A673 (cell line): Measurements from ENCODE around the gene LHPP. TPM values are rescaled to one million over a fixed set of nuclear protein-coding genes. Genes with fewer than 3 reads are reported as not detected.

Source experiments
- BruUV-seq: library from RNA; stranded (reverse); fragments of 400-500 nt; replicated peaks from 2 replicates; lab custom pipeline; 2021; lab: Mats Ljungman, UMichigan
- CTCF ChIA-PET: fragments of 300-600 bp; sonication (Branson Sonifier 250); formaldehyde crosslinking; loops from one replicate; lab custom pipeline; 2022; ENCODE audit warnings: antibody characterized with exemption; lab: Charles Lee
- POLR2A ChIA-PET: fragments of 300-600 bp; sonication (Branson Sonifier 250); formaldehyde crosslinking; loops from one replicate; lab custom pipeline; 2022; ENCODE audit warnings: antibody characterized with exemption; ENCODE audit not compliant: low non-redundant PET; lab: Charles Lee
- DNase-seq: peaks from one replicate; pipeline ENCODE4 v3.0.0-alpha.2; 2015; ENCODE audit warnings: low spot score
- H3K27ac ChIP-seq: fragments of 200-600 bp; sonication (generic); 2 replicates; pipeline ENCODE4 v1.5.1; 2016; ENCODE audit warnings: mixed run types, low read depth, mild to moderate bottlenecking, mixed read lengths, antibody characterized with exemption, low read length; ENCODE audit not compliant: poor library complexity, severe bottlenecking
- H3K27me3 ChIP-seq: fragments of 200-600 bp; sonication (generic); replicated peaks from 2 replicates; pipeline ENCODE4 v1.6.1; 2017; ENCODE audit warnings: mixed run types, low read depth, mild to moderate bottlenecking, mixed read lengths, antibody characterized with exemption, low read length; ENCODE audit not compliant: insufficient read depth, poor library complexity
- H3K36me3 ChIP-seq: fragments of 200-600 bp; sonication (generic); 2 replicates; pipeline ENCODE4 v1.6.1; 2016; ENCODE audit warnings: mixed run types, mild to moderate bottlenecking, mixed read lengths, antibody characterized with exemption, low read length; ENCODE audit not compliant: insufficient read depth, poor library complexity, severe bottlenecking
- H3K4me1 ChIP-seq: fragments of 200-600 bp; sonication (generic); 2 replicates; pipeline ENCODE4 v1.6.1; 2017; ENCODE audit warnings: mixed run types, mild to moderate bottlenecking, mixed read lengths, antibody characterized with exemption, low read length; ENCODE audit not compliant: insufficient read depth, poor library complexity, severe bottlenecking
- H3K4me3 ChIP-seq: fragments of 200-600 bp; sonication (generic); 2 replicates; pipeline ENCODE4 v1.5.1; 2016; ENCODE audit warnings: low read depth, mixed run types, mild to moderate bottlenecking, mixed read lengths, low read length; ENCODE audit not compliant: poor library complexity, severe bottlenecking
- H3K9me3 ChIP-seq: fragments of 200-600 bp; sonication (generic); 2 replicates; pipeline ENCODE4 v1.6.1; 2016; ENCODE audit warnings: mixed run types, low read depth, mild to moderate bottlenecking, mixed read lengths, antibody characterized with exemption, low read length; ENCODE audit not compliant: poor library complexity, severe bottlenecking
- CTCF ChIP-seq: fragments of 300-800, 200-600 bp; sonication (generic); conservative IDR thresholded peaks from 2 replicates; pipeline ENCODE4 v1.5.1; 2017; ENCODE audit warnings: low read depth, mild to moderate bottlenecking, antibody characterized with exemption, low read length, moderate library complexity, mixed read lengths
- EZH2 ChIP-seq: fragments of 200-600 bp; sonication (generic); IDR thresholded peaks from 2 replicates; pipeline ENCODE4 v1.6.1; 2017; ENCODE audit warnings: borderline replicate concordance, low read depth, mild to moderate bottlenecking, mixed read lengths, antibody characterized with exemption, low read length; ENCODE audit not compliant: poor library complexity, severe bottlenecking
- intact Hi-C: fragments of 100-400 bp; cut with micrococcal nuclease; formaldehyde crosslinking; loops from one replicate; pipeline ENCODE4 v1.10.0; 2022; ENCODE audit not compliant: unreplicated experiment
- total RNA-seq: library from RNA; stranded (reverse); gene quantifications from 2 replicates; pipeline ENCODE4 v1.2.3, GENCODE V29; 2021

LHPP gene
- total RNA-seq, 1 experiment from 2014 or later, result 2.3 TPM

GRCh38 chr10:124572751-124573150, 111.1 kb downstream of the LHPP start:
- POLR2A ChIA-PET, result no interaction called here
- peak; percentile 9 for DNase-seq
- intact Hi-C loops, result no loop called here
- no peaks in the 10 kb centered on the region for H3K36me3 ChIP-seq
- BruUV-seq, result no TSS peak
- CTCF ChIA-PET, result no interaction called here
- H3K4me3 ChIP-seq, result no peak overlapping the region
- TF ChIP-seq CTCF, result no peak
- no peak for TF ChIP-seq EZH2
- no peaks in the 10 kb centered on the region for H3K4me1 ChIP-seq
- H3K27me3 ChIP-seq, result no peaks in the 10 kb centered on the region
- no peak overlapping the region for H3K27ac ChIP-seq
- no peaks in the 10 kb centered on the region for H3K9me3 ChIP-seq

GRCh38 chr10:124573726-124574455, 112.3 kb downstream of the LHPP start:
- ChIA-PET CTCF (no interaction called here), POLR2A (no interaction called here)
- Histone ChIP-seq H3K27ac (no peak overlapping the region), H3K4me1 (no peaks in the 10 kb centered on the region), H3K36me3 (no peaks in the 10 kb centered on the region), H3K9me3 (no peaks in the 10 kb centered on the region), H3K4me3 (no peak overlapping the region), H3K27me3 (no peaks in the 10 kb centered on the region)
- no TSS peak for BruUV-seq
- DNase-seq, result no peak
- TF ChIP-seq CTCF, result no peak
- no peak for TF ChIP-seq EZH2
- intact Hi-C loops, result no loop called here

GRCh38 chr10:124574456-124575070, 112.9 kb downstream of the LHPP start:
- TF ChIP-seq EZH2 (no peak), CTCF (no peak)
- CTCF ChIA-PET, result no interaction called here
- POLR2A ChIA-PET, result no interaction called here
- Histone ChIP-seq H3K27me3 (no peaks in the 10 kb centered on the region), H3K27ac (no peak overlapping the region), H3K4me1 (no peaks in the 10 kb centered on the region), H3K9me3 (no peaks in the 10 kb centered on the region), H3K4me3 (no peak overlapping the region), H3K36me3 (no peaks in the 10 kb centered on the region)
- BruUV-seq, result no TSS peak
- DNase-seq, result no peak
- intact Hi-C loops, result no loop called here
